HepG2 (cell line): ENCODE data around the gene SLC22A31. TPM values are rescaled to one million over a fixed set of nuclear protein-coding genes. Genes with fewer than 3 reads are reported as not detected.

ENCODE experiments used
- BCL6 ChIP-seq: IDR thresholded peaks from 2 replicates; pipeline ENCODE4 v1.6.1; 2016; ENCODE audit warnings: missing genetic modification reagents, missing compliant biosample characterization
- CBFB ChIP-seq: sonication (generic); formaldehyde crosslinking; IDR thresholded peaks from 2 replicates; pipeline ENCODE4 v1.4.0; 2020; ENCODE audit warnings: missing genetic modification reagents
- IRF9 ChIP-seq: sonication (generic); formaldehyde crosslinking; IDR thresholded peaks from 2 replicates; pipeline ENCODE4 v1.8.0; 2022; ENCODE audit warnings: missing genetic modification reagents, mild to moderate bottlenecking, borderline replicate concordance
- KDM5A ChIP-seq: fragments of 200-600 bp; sonication (generic); IDR thresholded peaks from 2 replicates; pipeline ENCODE4 v1.7.0; 2018; ENCODE audit warnings: antibody characterized with exemption, mild to moderate bottlenecking, low read length, borderline replicate concordance
- KDM5B ChIP-seq: sonication (generic); formaldehyde crosslinking; IDR thresholded peaks from 2 replicates; pipeline ENCODE4 v1.4.0; 2020; ENCODE audit warnings: missing genetic modification reagents, mild to moderate bottlenecking, borderline replicate concordance
- MTA3 ChIP-seq: sonication (generic); formaldehyde crosslinking; IDR thresholded peaks from 2 replicates; pipeline ENCODE4 v1.4.0; 2020; ENCODE audit warnings: missing genetic modification reagents
- NFKBIZ ChIP-seq: IDR thresholded peaks from 2 replicates; pipeline ENCODE4 v1.6.1; 2018; ENCODE audit warnings: missing genetic modification reagents, missing compliant biosample characterization
- RBM39 ChIP-seq: fragments of 200-400 bp; formaldehyde crosslinking; IDR thresholded peaks from one replicate; pipeline ENCODE4 v1.6.1; 2018; ENCODE audit warnings: antibody characterized with exemption, mild to moderate bottlenecking, low read depth, low read length; ENCODE audit not compliant: poor library complexity, severe bottlenecking
- SOX13 ChIP-seq, 3 experiments: fragments of 450-650 bp in 1 of 3; sonication (generic) in 1 of 3; formaldehyde crosslinking in 1 of 3; IDR thresholded peaks in 2 of 3; conservative IDR thresholded peaks in 1 of 3; 2 replicates each; pipeline versions ENCODE4 v1.5.0 to v1.6.1; 2016 to 2020; ENCODE audit warnings: antibody characterized with exemption in 1 of 3, mild to moderate bottlenecking in 1 of 3, missing compliant biosample characterization in 1 of 3, missing genetic modification reagents in 1 of 3, moderate library complexity in 1 of 3
- STAG1 ChIP-seq: sonication (generic); formaldehyde crosslinking; IDR thresholded peaks from 2 replicates; pipeline ENCODE4 v1.4.0; 2020; ENCODE audit warnings: missing genetic modification reagents
- TERF1 ChIP-seq: sonication (generic); formaldehyde crosslinking; IDR thresholded peaks from 2 replicates; pipeline ENCODE4 v1.8.0; 2022; ENCODE audit warnings: mild to moderate bottlenecking, missing genetic modification reagents, moderate library complexity
- WIZ ChIP-seq: sonication (generic); formaldehyde crosslinking; IDR thresholded peaks from 2 replicates; pipeline ENCODE4 v1.5.1; 2020; ENCODE audit warnings: mild to moderate bottlenecking, missing genetic modification reagents
- ZFYVE20 ChIP-seq: sonication (generic); formaldehyde crosslinking; IDR thresholded peaks from 2 replicates; pipeline ENCODE4 v1.8.0; 2023; ENCODE audit warnings: low read depth, mild to moderate bottlenecking, moderate library complexity, missing genetic modification reagents, borderline replicate concordance
- ZNF503 ChIP-seq: sonication (generic); formaldehyde crosslinking; IDR thresholded peaks from 2 replicates; pipeline ENCODE4 v1.4.0; 2020; ENCODE audit warnings: missing genetic modification reagents
- ZNF530 ChIP-seq: sonication (generic); formaldehyde crosslinking; IDR thresholded peaks from 2 replicates; pipeline ENCODE4 v1.5.0; 2020; ENCODE audit warnings: low read depth, mild to moderate bottlenecking, missing genetic modification reagents
- ZNF577 ChIP-seq: sonication (generic); formaldehyde crosslinking; IDR thresholded peaks from 2 replicates; pipeline ENCODE4 v1.4.0; 2020; ENCODE audit warnings: mild to moderate bottlenecking, low read depth, missing genetic modification reagents, borderline replicate concordance
- ZNF597 ChIP-seq: sonication (generic); formaldehyde crosslinking; IDR thresholded peaks from 2 replicates; pipeline ENCODE4 v1.5.0; 2020; ENCODE audit warnings: missing genetic modification reagents
- ZNF615 ChIP-seq: sonication (generic); formaldehyde crosslinking; IDR thresholded peaks from 2 replicates; pipeline ENCODE4 v1.5.0; 2020; ENCODE audit warnings: mild to moderate bottlenecking, missing genetic modification reagents, borderline replicate concordance
- ZSCAN31 ChIP-seq: sonication (generic); formaldehyde crosslinking; IDR thresholded peaks from 2 replicates; pipeline ENCODE4 v1.5.0; 2020; ENCODE audit warnings: low read depth, mild to moderate bottlenecking, missing genetic modification reagents
- polyA plus RNA-seq, 8 experiments: library from polyadenylated mRNA; depleted of rRNA in 3 of 8; stranded (reverse) in 7 of 8; unstranded in 1 of 8; fragments of >200 nt; fragmentation: Illumina TruSeq in 4 of 8; extraction: Trizol in 4 of 8; gene quantifications; 2 replicates each; pipeline versions ENCODE4 v1.2.1 to v1.2.3, GENCODE V29; 2011 to 2016; ENCODE audit warnings: low read depth in 4 of 8, missing spikeins in 1 of 8, mixed read lengths in 1 of 8; ENCODE audit not compliant: insufficient read depth in 1 of 8
- total RNA-seq, 5 experiments: library from RNA; depleted of rRNA; stranded (reverse); fragments of >200 nt; fragmentation: Illumina TruSeq; extraction: Trizol; gene quantifications; 2 replicates each; pipeline ENCODE4 v1.2.3, GENCODE V29; 2016; ENCODE audit warnings: low read depth in 1 of 5
- TF ChIP-seq, protein P1 (sequence below): sonication (generic); formaldehyde crosslinking; IDR thresholded peaks from 2 replicates; pipeline ENCODE4 v1.5.0; 2020; ENCODE audit warnings: missing genetic modification reagents, mild to moderate bottlenecking, borderline replicate concordance

The SLC22A31 gene
- total and polyA plus RNA-seq, 2 of the 13 experiments (the other 11 are each of a cell fraction or from before 2014, with no cell fraction given): 67.3 to 83.3 TPM

DNA sequence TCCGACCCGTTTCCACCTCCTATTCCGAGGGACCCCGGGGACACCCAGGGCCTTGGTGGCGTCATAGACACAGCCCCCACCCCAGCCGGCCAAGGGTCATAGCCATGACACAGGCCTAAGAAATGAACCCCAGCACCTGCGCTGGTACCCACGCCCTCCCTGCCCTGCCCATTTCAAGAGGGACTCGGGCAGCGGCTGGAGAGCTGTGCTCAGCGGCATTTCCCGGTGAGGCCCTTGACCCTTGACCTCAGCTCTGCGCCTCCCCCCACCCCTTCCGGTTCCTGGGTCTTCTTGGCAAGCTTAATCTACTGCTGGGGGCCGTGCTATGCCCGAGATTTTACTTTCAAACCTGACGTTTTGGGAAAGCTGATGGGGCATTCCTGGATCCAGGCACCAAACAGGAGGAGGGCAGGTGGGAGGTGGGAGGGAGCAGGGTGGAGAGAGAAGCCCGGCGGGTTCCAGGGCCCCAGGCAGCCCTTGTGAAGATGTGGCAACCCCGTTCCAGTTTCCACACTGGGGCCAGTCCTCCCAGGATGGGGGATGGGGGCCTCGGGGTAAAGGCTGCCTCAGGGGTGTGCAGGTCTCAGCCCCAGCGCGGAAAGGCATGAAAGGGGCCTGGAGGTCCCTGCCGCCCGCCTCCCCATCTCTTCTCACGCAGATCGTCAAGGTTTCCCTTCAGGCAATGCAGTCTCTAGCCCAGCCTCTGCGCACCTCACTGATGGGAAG, at the start of gene SLC22A31 (continued):
- TF ChIP-seq, protein P1, sequence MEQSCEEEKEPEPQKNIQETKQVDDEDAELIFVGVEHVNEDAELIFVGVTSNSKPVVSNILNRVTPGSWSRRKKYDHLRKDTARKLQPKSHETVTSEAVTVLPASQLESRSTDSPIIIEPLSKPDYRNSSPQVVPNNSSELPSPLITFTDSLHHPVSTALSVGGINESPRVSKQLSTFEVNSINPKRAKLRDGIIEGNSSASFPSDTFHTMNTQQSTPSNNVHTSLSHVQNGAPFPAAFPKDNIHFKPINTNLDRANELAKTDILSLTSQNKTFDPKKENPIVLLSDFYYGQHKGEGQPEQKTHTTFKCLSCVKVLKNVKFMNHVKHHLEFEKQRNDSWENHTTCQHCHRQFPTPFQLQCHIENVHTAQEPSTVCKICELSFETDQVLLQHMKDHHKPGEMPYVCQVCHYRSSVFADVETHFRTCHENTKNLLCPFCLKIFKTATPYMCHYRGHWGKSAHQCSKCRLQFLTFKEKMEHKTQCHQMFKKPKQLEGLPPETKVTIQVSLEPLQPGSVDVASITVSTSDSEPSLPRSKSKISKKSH: no peak
- no peak for TF ChIP-seq TERF1 (CRISPR knock-in tag)
- peak; percentile 4; the same call in 1 of the 2 replicates for TF ChIP-seq SOX13 (IDR thresholded peaks at IDR 0.05)
- TF ChIP-seq SOX13 (CRISPR knock-in tag; conservative IDR thresholded peaks at IDR 0.05 in 1 of 2, IDR thresholded peaks at IDR 0.05 in 1 of 2): peak in 1 of 2 experiments; percentile 51; a peak in 2 of 4 replicates
- TF ChIP-seq KDM5B (CRISPR knock-in tag): peak; percentile 76
- no peak for TF ChIP-seq ZNF577 (CRISPR knock-in tag)
- peak; percentile 57; the same call in 1 of the 2 replicates for TF ChIP-seq BCL6
- TF ChIP-seq ZSCAN31 (CRISPR knock-in tag): peak; percentile 23; the same call in 1 of the 2 replicates
- no peak for TF ChIP-seq ZNF597 (CRISPR knock-in tag)
- peak; percentile 74 for TF ChIP-seq ZNF503
- TF ChIP-seq ZNF530: no peak
- peak; percentile 83 for TF ChIP-seq KDM5A
- no peak; the same call in 1 of the 2 replicates for TF ChIP-seq IRF9 (CRISPR knock-in tag)
- TF ChIP-seq MTA3 (CRISPR knock-in tag): no peak
- TF ChIP-seq ZNF615 (CRISPR knock-in tag): 0 out of 2 replicates have a peak, but pooled peaks have one; percentile 63
- no peak for TF ChIP-seq STAG1
- peak; percentile 23 for TF ChIP-seq RBM39
- TF ChIP-seq CBFB: no peak; the same call in 1 of the 2 replicates
- TF ChIP-seq WIZ (CRISPR knock-in tag): 0 out of 2 replicates have a peak, but pooled peaks have one; percentile 55
- 0 out of 2 replicates have a peak, but pooled peaks have one; percentile 41 for TF ChIP-seq NFKBIZ
- TF ChIP-seq ZFYVE20 (CRISPR knock-in tag): no peak
